Central memory CD8-positive, alpha-beta T cell (primary cell): Measurements from ENCODE around the gene ARHGAP45.

Experiments
- ATAC-seq: fragments of 150-1000 bp; cut with Tn5 transposase; replicated peaks from 2 replicates; pipeline ENCODE4 v1.10.0; 2022; ENCODE audit warnings: mild to moderate bottlenecking, moderate FRiP score, moderate number of reproducible peaks; ENCODE audit not compliant: poor library complexity, severe bottlenecking; ENCODE audit errors: extremely low read depth
- DNase-seq, 2 donors: peaks; one replicate each; pipeline ENCODE4 v3.0.0; 2021; ENCODE audit warnings: low spot score in 2 of 2
- H3K27ac Mint-ChIP-seq: one replicate; pipeline ENCODE4 v1.8.0; 2022; ENCODE audit warnings: low read depth, mild to moderate bottlenecking, moderate library complexity, mixed read lengths
- H3K27me3 Mint-ChIP-seq: one replicate; pipeline ENCODE4 v1.8.0; 2022; ENCODE audit warnings: mixed read lengths
- H3K36me3 Mint-ChIP-seq: one replicate; pipeline ENCODE4 v1.8.0; 2022; ENCODE audit warnings: mild to moderate bottlenecking, moderate library complexity, mixed read lengths; ENCODE audit not compliant: insufficient read depth
- H3K4me1 Mint-ChIP-seq: one replicate; pipeline ENCODE4 v1.8.0; 2022; ENCODE audit warnings: mixed read lengths
- H3K4me3 Mint-ChIP-seq: one replicate; pipeline ENCODE4 v1.8.0; 2022; ENCODE audit warnings: mild to moderate bottlenecking, moderate library complexity, mixed read lengths
- H3K9me3 Mint-ChIP-seq: one replicate; pipeline ENCODE4 v1.8.0; 2022; ENCODE audit warnings: mixed read lengths

The ARHGAP45 gene

DNA sequence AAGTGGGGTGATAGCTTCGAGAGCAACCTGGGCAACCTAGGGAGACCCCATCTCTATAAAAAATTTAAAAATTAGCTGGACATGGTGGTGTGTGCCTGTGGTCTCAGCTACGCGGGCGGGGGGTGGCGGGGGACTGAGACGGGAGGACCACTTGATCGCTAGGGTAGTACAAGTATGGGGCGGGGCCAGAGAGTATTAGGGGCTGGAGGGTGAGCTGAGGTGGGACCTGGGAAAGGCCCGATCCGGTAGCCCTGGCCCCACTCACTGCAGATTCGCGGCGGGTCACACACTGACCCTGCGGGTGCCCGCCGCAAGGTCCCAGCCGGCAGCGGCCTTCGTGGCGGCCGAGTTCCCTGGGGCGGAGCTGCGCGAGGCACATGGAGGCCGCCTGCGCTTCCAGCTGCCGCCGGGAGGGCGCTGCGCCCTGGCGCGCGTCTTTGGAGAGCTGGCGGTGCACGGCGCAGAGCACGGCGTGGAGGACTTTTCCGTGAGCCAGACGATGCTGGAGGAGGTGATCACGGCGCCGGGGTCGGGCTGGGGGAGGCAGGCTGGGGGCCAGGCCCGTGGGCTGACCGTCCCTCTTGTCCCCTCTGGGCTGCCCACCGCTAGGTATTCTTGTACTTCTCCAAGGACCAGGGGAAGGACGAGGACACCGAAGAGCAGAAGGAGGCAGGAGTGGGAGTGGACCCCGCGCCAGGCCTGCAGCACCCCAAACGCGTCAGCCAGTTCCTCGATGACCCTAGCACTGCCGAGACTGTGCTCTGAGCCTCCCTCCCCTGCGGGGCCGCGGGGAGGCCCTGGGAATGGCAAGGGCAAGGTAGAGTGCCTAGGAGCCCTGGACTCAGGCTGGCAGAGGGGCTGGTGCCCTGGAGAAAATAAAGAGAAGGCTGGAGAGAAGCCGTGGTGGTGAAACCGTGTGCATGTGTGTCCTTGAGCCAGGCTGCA lies 2.0 kb upstream of the ARHGAP45 start:
- H3K36me3 Mint-ChIP-seq, result peaks cover 39% of the 10 kb centered on the region
- peak overlapping the region; percentile 87 for H3K4me3 Mint-ChIP-seq
- no peaks in the 10 kb centered on the region for H3K27me3 Mint-ChIP-seq
- no peaks in the 10 kb centered on the region for H3K9me3 Mint-ChIP-seq
- peaks cover 45% of the 10 kb centered on the region for H3K4me1 Mint-ChIP-seq
- DNase-seq (no peak), ATAC-seq (no peak)
- peak overlapping the region; percentile 91 for H3K27ac Mint-ChIP-seq

- H3K27me3 Mint-ChIP-seq, result no peaks in the 10 kb centered on the region
- DNase-seq (no peak), ATAC-seq (no peak)
- H3K4me1 Mint-ChIP-seq, result peaks cover 45% of the 10 kb centered on the region
- H3K27ac Mint-ChIP-seq, result peak overlapping the region; percentile 91
- H3K4me3 Mint-ChIP-seq, result peak overlapping the region; percentile 87
- H3K36me3 Mint-ChIP-seq, result peaks cover 46% of the 10 kb centered on the region
- H3K9me3 Mint-ChIP-seq, result no peaks in the 10 kb centered on the region
These were observed 1.3 kb upstream of the ARHGAP45 start for GRCh38 chr19:1065606-1066109.

DNA sequence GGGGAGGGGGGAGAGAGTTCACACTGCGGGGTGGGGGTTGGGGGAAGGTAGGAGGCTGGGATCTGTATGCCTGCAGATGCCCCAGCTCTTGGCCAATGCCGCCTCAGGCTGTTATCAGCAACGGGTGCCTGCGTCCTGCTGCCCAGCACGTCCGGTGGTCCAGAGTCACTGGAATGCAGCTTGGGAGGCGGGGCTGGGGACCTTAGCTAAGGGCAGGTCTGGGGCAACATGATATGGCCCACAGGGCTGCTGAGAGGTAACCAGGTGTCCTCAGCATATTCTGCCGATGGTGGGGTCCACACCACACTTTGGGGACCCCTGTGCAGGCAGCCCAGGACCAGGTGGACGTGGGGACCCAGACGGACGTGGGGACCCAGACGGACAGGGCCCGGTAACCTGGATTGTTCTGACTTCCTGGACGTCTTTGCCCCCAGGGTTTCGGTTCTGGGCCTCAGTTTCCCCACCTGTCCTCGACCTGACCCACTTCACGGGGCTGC lies 668 bp upstream of the ARHGAP45 start:
- H3K4me3 Mint-ChIP-seq, result peak overlapping the region; percentile 87

GRCh38 chr19:1067341-1067957 lies 482 bp downstream of the ARHGAP45 start:
- no peaks in the 10 kb centered on the region for H3K9me3 Mint-ChIP-seq
- peaks cover 54% of the 10 kb centered on the region for H3K4me1 Mint-ChIP-seq
- H3K36me3 Mint-ChIP-seq, result peaks cover 55% of the 10 kb centered on the region
- H3K27ac Mint-ChIP-seq, result peak overlapping the region; percentile 91
- peak overlapping the region; percentile 87 for H3K4me3 Mint-ChIP-seq
- DNase-seq, result peak; percentile 70 to 80
- no peaks in the 10 kb centered on the region for H3K27me3 Mint-ChIP-seq
- peak; percentile 63 for ATAC-seq

More for the DNA sequence above, 668 bp upstream of the ARHGAP45 start:
- peaks cover 49% of the 10 kb centered on the region for H3K36me3 Mint-ChIP-seq
- H3K9me3 Mint-ChIP-seq, result no peaks in the 10 kb centered on the region
- H3K27me3 Mint-ChIP-seq, result no peaks in the 10 kb centered on the region
- H3K4me1 Mint-ChIP-seq, result peaks cover 45% of the 10 kb centered on the region
- ATAC-seq, result no peak
- DNase-seq, result no peak
- H3K27ac Mint-ChIP-seq, result peak overlapping the region; percentile 91

DNA sequence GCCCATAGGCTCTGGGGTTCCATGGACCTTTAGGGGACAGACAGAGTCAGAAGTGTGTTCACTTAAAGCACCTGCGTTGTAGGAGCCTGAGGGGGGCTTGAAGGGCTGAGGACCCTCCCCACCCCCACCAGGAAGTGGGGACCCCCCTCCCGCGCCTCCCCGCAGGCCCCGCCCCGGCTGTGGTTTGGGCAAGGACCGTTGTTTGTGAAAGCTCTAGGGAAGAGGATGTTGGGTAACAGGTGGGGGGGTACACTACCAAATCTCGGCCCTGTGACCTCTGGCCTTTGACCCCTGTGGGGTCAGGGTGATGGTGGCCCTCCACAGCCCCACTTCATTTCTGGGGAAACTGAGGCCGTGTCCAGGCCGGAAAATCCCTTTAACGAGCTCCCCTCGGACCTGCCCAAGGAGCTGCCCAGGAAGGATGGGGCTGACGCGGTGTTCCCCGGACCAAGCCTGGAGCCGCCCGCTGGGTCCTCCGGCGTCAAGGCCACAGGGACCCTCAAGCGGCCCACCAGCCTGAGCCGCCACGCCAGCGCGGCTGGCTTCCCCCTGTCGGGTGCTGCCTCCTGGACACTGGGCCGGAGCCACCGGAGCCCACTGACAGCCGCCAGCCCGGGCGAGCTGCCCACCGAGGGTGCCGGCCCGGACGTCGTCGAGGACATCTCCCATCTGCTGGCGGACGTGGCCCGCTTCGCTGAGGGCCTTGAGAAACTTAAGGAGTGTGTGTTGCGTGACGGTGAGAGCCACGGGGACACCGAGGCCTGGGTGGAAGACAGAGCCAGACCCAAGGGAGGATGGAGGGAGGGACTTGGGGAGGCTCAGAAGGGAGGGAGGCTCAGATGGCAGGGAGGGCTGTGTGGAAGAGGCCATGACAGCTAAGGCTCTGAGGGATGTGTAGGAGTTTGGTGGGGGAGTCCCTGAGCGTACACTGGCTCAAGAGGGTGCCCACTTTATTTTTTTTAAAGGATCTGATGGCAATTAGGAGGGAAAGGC lies 1.3 kb downstream of the ARHGAP45 start:
- peak; percentile 21 for ATAC-seq
- peaks cover 62% of the 10 kb centered on the region for H3K4me1 Mint-ChIP-seq
- peak overlapping the region; percentile 91 for H3K27ac Mint-ChIP-seq

DNA sequence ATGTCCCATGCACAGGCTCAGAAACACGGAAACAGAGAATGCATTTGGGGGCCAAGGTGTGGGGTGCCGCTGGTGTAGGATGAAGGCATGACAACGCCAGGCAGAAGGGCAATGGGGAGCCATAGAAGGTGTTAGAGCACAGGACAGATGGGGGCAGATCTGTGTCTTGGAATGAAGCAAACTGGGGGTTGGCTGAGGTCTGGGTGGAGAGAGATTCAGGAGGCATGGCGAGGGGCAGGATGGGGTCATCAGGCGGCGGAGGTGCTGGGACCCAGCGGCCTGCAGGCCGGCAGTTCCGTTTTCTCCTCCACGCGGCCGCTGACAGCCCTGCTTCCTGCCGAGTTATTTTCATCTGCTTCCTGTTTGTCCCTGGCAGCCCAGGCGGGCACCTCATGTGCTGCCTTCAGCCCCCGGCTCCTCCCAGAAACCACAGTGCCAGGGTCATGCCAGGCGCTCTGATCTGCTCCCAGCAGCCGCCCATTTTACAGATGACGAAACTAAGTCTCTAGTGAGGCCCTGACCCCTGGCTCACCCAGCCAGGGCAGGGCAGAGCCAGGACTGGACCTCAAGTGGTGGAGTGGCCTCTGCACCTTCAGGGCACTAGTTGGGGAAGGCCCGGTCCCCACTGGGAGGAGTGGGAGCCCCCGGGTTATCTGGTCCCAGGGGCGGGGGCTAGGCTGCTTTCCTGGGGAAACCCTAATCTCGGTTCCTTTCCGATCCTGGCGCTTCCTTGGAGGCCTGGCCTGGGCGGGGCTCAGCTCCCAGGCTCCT lies 2.2 kb downstream of the ARHGAP45 start:
- peaks cover 59% of the 10 kb centered on the region for H3K4me1 Mint-ChIP-seq

More for the DNA sequence above, 1.3 kb downstream of the ARHGAP45 start:
- Mint-ChIP-seq H3K27me3 (no peaks in the 10 kb centered on the region), H3K36me3 (peaks cover 60% of the 10 kb centered on the region), H3K4me3 (peak overlapping the region; percentile 87), H3K9me3 (no peaks in the 10 kb centered on the region)
- peak in 1 of 2 donors; percentile 63 for DNase-seq

GRCh38 chr19:1070576-1070930 lies 3.6 kb downstream of the ARHGAP45 start:
- Mint-ChIP-seq H3K27me3 (no peaks in the 10 kb centered on the region), H3K27ac (peak overlapping the region; percentile 91), H3K4me3 (peak overlapping the region; percentile 87), H3K36me3 (peaks cover 74% of the 10 kb centered on the region), H3K9me3 (no peaks in the 10 kb centered on the region), H3K4me1 (peaks cover 50% of the 10 kb centered on the region)
- DNase-seq (no peak), ATAC-seq (no peak)

More for the DNA sequence above, 2.2 kb downstream of the ARHGAP45 start:
- H3K36me3 Mint-ChIP-seq, result peaks cover 64% of the 10 kb centered on the region
- H3K27me3 Mint-ChIP-seq, result no peaks in the 10 kb centered on the region
- ATAC-seq (peak; percentile 26), DNase-seq (peak in 1 of 2 donors; percentile 59)
- H3K27ac Mint-ChIP-seq, result peak overlapping the region; percentile 91
- no peaks in the 10 kb centered on the region for H3K9me3 Mint-ChIP-seq
- H3K4me3 Mint-ChIP-seq, result peak overlapping the region; percentile 87

- no peak for ATAC-seq
- Mint-ChIP-seq H3K27me3 (no peaks in the 10 kb centered on the region), H3K27ac (peak overlapping the region; percentile 98), H3K4me3 (peak overlapping the region; percentile 76), H3K9me3 (no peaks in the 10 kb centered on the region), H3K4me1 (peaks cover 50% of the 10 kb centered on the region), H3K36me3 (peaks cover 77% of the 10 kb centered on the region)
- no peak for DNase-seq
These were observed 4.2 kb downstream of the ARHGAP45 start for GRCh38 chr19:1070931-1071791.

DNA sequence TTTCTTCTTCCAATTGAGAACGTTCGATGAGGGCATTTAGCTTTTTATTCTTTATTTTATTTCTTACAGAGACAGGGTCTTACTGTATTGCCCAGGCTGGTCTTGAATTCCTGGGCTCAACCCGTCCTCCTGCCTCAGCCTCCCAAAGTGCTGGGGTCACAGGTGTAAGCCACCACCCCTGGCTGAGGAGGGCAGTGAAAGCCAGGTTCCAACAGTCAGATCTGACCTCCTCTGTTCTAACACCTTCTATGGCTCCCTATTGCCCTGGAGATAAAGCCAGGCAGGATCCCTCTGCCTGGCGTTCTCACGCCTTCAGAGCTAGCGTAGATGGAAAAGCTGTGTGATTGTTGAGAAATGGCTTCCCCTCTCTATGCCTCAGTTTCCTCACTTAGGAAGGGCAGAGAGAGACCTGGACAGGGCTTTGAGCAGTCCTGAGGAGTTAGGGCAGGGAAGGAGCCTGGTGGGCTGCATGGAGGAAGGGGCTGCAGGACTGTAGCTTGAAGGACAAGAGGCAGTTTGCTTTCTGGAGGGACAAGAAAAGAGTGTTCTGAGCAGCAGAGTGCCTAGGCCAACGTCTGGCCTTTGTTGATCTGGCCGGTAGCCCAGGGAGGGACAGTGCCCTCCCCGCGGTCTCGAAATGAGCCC lies 5.5 kb downstream of the ARHGAP45 start:
- peaks cover 88% of the 10 kb centered on the region for H3K36me3 Mint-ChIP-seq
- H3K27me3 Mint-ChIP-seq, result no peaks in the 10 kb centered on the region
- peak overlapping the region; percentile 76 for H3K4me3 Mint-ChIP-seq
- peak overlapping the region; percentile 98 for H3K27ac Mint-ChIP-seq
- peaks cover 51% of the 10 kb centered on the region for H3K4me1 Mint-ChIP-seq
- H3K9me3 Mint-ChIP-seq, result no peaks in the 10 kb centered on the region
- DNase-seq (no peak), ATAC-seq (no peak)

- Mint-ChIP-seq H3K36me3 (peaks cover 87% of the 10 kb centered on the region), H3K27ac (peak overlapping the region; percentile 98), H3K27me3 (no peaks in the 10 kb centered on the region), H3K9me3 (no peaks in the 10 kb centered on the region), H3K4me1 (peaks cover 51% of the 10 kb centered on the region), H3K4me3 (peak overlapping the region; percentile 76)
- ATAC-seq, result no peak
- no peak for DNase-seq
These were observed 6.3 kb downstream of the ARHGAP45 start for GRCh38 chr19:1073063-1073955.
